ENCODE measurements around the gene HERC4. TPM values are rescaled to one million over a fixed set of nuclear protein-coding genes. Genes with fewer than 3 reads are reported as not detected.

The HERC4 gene
- 10.2 TPM for polyA plus RNA-seq (2012; ENCODE audit: insufficient read depth, insufficient read length, low read depth)

GRCh38 chr10:68074775-68075549 lies at the start of gene HERC4:
TSS of gene HERC4 (minus strand) at chr10:68075283. CDS start at chr10:68073108, 2,175 bp downstream.
- DNase-seq: peak; percentile 95
- H3K4me3 ChIP-seq (ENCODE audit: low read depth, low read length): peak within 1 kb of the TSS; percentile 91
- peaks cover 5% of the 10 kb centered on the region; the same call in 1 of the 2 replicates for H3K4me1 ChIP-seq
- no peak for TF ChIP-seq CTCF (IDR thresholded peaks at IDR 0.05; ENCODE audit: low read depth, low read length)
- peaks cover 3% of the 10 kb centered on the region; the same call in 1 of the 2 replicates for H3K36me3 ChIP-seq
- no peaks in the 10 kb centered on the region for H3K27me3 ChIP-seq
- no peaks in the 10 kb centered on the region for H3K9me3 ChIP-seq

GRCh38 chr10:68124718-68125117 lies 49.6 kb upstream of the HERC4 start:
- Histone ChIP-seq H3K27me3 (no peaks in the 10 kb centered on the region), H3K4me3 (ENCODE audit: low read depth, low read length) (no peak overlapping the region), H3K36me3 (no peaks in the 10 kb centered on the region), H3K9me3 (no peaks in the 10 kb centered on the region), H3K4me1 (no peaks in the 10 kb centered on the region)
- no peak for DNase-seq
- TF ChIP-seq CTCF (IDR thresholded peaks at IDR 0.05; ENCODE audit: low read depth, low read length): no peak

- H3K36me3 ChIP-seq: no peaks in the 10 kb centered on the region
- DNase-seq: no peak
Measured at GRCh38 chr10:68121852-68122251, 46.8 kb upstream of the HERC4 start.

GRCh38 chr10:68121020-68121743 lies 46.1 kb upstream of the HERC4 start:
- Histone ChIP-seq H3K27me3 (no peaks in the 10 kb centered on the region), H3K4me1 (no peaks in the 10 kb centered on the region), H3K9me3 (no peaks in the 10 kb centered on the region), H3K4me3 (ENCODE audit: low read depth, low read length) (no peak overlapping the region), H3K36me3 (no peaks in the 10 kb centered on the region)
- no peak for DNase-seq
- TF ChIP-seq CTCF (IDR thresholded peaks at IDR 0.05; ENCODE audit: low read depth, low read length): no peak

More at GRCh38 chr10:68121852-68122251, 46.8 kb upstream of the HERC4 start:
- TF ChIP-seq CTCF (IDR thresholded peaks at IDR 0.05; ENCODE audit: low read depth, low read length): no peak
- Histone ChIP-seq H3K4me3 (ENCODE audit: low read depth, low read length) (no peak overlapping the region), H3K4me1 (no peaks in the 10 kb centered on the region), H3K27me3 (no peaks in the 10 kb centered on the region), H3K9me3 (no peaks in the 10 kb centered on the region)

GRCh38 chr10:68118657-68119056 lies 43.6 kb upstream of the HERC4 start:
- no peaks in the 10 kb centered on the region for H3K27me3 ChIP-seq
- DNase-seq: no peak
- no peak overlapping the region for H3K4me3 ChIP-seq (ENCODE audit: low read depth, low read length)
- no peaks in the 10 kb centered on the region for H3K9me3 ChIP-seq
- no peak for TF ChIP-seq CTCF (IDR thresholded peaks at IDR 0.05; ENCODE audit: low read depth, low read length)
- H3K36me3 ChIP-seq: no peaks in the 10 kb centered on the region
- no peaks in the 10 kb centered on the region for H3K4me1 ChIP-seq

- no peak overlapping the region for H3K4me3 ChIP-seq (ENCODE audit: low read depth, low read length)
- DNase-seq: no peak
Measured at GRCh38 chr10:68112837-68113236, 37.8 kb upstream of the HERC4 start.

More at GRCh38 chr10:68112837-68113236, 37.8 kb upstream of the HERC4 start:
- Histone ChIP-seq H3K9me3 (no peaks in the 10 kb centered on the region), H3K27me3 (no peaks in the 10 kb centered on the region), H3K4me1 (no peaks in the 10 kb centered on the region), H3K36me3 (no peaks in the 10 kb centered on the region)
- no peak for TF ChIP-seq CTCF (IDR thresholded peaks at IDR 0.05; ENCODE audit: low read depth, low read length)

Measured in BE2C (cell line).